Esophagus muscularis mucosa (tissue), 4 donors: ENCODE data around the gene MXI1. TPM values are rescaled to one million over a fixed set of nuclear protein-coding genes. Genes with fewer than 3 reads are reported as not detected.

ENCODE experiments used
- DNase-seq: peaks from one replicate; pipeline ENCODE4 v3.0.0-alpha.2; 2017; ENCODE audit errors: extremely low spot score
- H3K27ac ChIP-seq, 4 donors: fragments of 200-600 bp; sonication (generic); replicated peaks in 1 of 4; 1 replicate in 3 of 4; 2 replicates in 1 of 4; pipeline ENCODE4 v1.5.1; 2016 to 2019; ENCODE audit warnings: mild to moderate bottlenecking in 1 of 4
- H3K27me3 ChIP-seq, 4 donors: fragments of 200-600 bp; sonication (generic); one replicate each; pipeline versions ENCODE4 v1.5.1 to v1.6.0; 2016 to 2019
- H3K36me3 ChIP-seq, 4 donors: fragments of 200-600 bp; sonication (generic); one replicate each; pipeline ENCODE4 v1.5.1; 2016 to 2019
- H3K4me1 ChIP-seq, 4 donors: fragments of 200-600 bp; sonication (generic); one replicate each; pipeline ENCODE4 v1.5.1; 2016 to 2019
- H3K4me3 ChIP-seq, 4 donors: fragments of 200-600 bp; sonication (generic); 1 replicate in 2 of 4; 2 replicates in 2 of 4; pipeline ENCODE4 v1.5.1; 2016 to 2019; ENCODE audit warnings: mild to moderate bottlenecking in 4 of 4, moderate library complexity in 1 of 4
- H3K9me3 ChIP-seq, 4 donors: fragments of 200-600 bp; sonication (generic); 1 replicate in 3 of 4; 2 replicates in 1 of 4; pipeline ENCODE4 v1.5.1; 2016 to 2019
- CTCF ChIP-seq, 3 experiments: fragments of 200-600 bp in 2 of 3; fragments of 450-650 bp in 1 of 3; sonication (generic) in 2 of 3; IDR thresholded peaks; one replicate each; pipeline ENCODE4 v1.5.1; 2017 to 2019; ENCODE audit warnings: antibody characterized with exemption in 3 of 3, mild to moderate bottlenecking in 2 of 3, moderate library complexity in 1 of 3
- EP300 ChIP-seq: sonication (generic); formaldehyde crosslinking; IDR thresholded peaks from one replicate; pipeline ENCODE4 v1.6.1; 2017; ENCODE audit warnings: antibody characterized with exemption
- POLR2A ChIP-seq: fragments of 450-650 bp; IDR thresholded peaks from one replicate; pipeline ENCODE4 v1.6.1; 2017; ENCODE audit warnings: antibody characterized with exemption, moderate library complexity, mild to moderate bottlenecking, low read depth
- POLR2AphosphoS5 ChIP-seq, 2 donors: sonication (generic); formaldehyde crosslinking; IDR thresholded peaks; one replicate each; pipeline ENCODE4 v1.6.1; 2017; ENCODE audit warnings: antibody characterized with exemption in 2 of 2
- WGBS: methylation state at CpG from one replicate; pipeline ENCODE4 v1.1.5; 2018; 5-methylcytosine and 5-hydroxymethylcytosine counted together
- intact Hi-C: fragments of 100-400 bp; cut with DNase I; formaldehyde crosslinking; loops from one replicate; pipeline ENCODE4 v1.15.1; 2023
- total RNA-seq, 4 donors: library from RNA; depleted of rRNA; stranded (reverse); fragments of >200 nt; gene quantifications; one replicate each; pipeline versions ENCODE4 v1.1.0 to v1.2.1, GENCODE V29; 2016

The MXI1 gene
- total RNA-seq, 4 donors from 2014 or later, result 198 to 292 (median 226) TPM

DNA sequence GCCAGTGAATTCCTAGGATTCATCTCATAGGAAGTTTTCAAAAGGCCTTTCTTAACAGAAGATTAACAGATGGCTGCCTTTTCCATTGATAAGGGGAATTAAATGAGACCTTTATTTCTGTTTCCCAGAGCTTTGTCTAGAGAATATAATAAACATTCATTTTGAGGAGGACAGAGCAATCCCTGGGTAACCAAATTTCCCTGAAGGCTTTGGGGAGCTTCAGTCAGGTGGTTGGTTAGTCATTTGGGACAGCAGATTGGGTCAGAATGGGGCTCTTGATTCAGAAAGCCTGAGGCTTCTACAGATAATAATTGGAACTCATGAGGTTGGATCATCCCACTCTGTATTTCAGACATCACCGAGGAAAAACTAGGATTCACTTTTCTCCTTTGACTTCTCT lies 21.8 kb downstream of the MXI1 start:
- Histone ChIP-seq H3K4me3 (peak overlapping the region; percentile 7 to 91 (median 84)), H3K27ac (peak overlapping the region; percentile 91 to 98 (median 96))
- intact Hi-C loops, result loop anchor here (5.0 kb wide), 1 partner anchor 92 kb away; no protein-coding TSS in a partner anchor

DNA sequence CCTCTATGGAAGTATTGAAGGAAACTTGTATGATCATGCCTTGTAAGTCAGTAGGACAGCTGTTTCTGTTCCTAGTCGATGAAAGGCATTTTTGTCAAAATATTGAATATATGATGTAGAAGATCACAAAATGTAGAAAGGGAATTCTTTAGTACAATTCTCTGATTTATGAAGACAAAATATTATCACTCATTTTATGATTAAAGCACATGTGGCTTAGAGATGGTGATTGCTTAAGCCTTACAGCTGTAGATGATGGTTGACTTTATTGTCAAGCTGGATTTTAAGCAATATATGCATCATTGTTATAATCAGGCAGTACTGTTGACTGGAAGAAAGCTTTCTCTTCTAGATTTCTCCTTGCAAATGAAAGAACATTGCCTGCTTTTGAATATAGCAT lies 26.4 kb downstream of the MXI1 start:
- intact Hi-C loops, result no loop called here
- Histone ChIP-seq H3K4me1 (peaks cover 31 to 71% (median 63%) of the 10 kb centered on the region in 4 donors), H3K36me3 (peaks cover 0 to 32% (median 10%) of the 10 kb centered on the region in 4 donors), H3K9me3 (no peaks in the 10 kb centered on the region), H3K27me3 (no peaks in the 10 kb centered on the region), H3K27ac (peak overlapping the region in 1 of 4 donors; percentile 4), H3K4me3 (no peak overlapping the region)
- 43% methylated on average over 1 of the region's 1 CpG for WGBS
- no peak for TF ChIP-seq CTCF (IDR thresholded peaks at IDR 0.05)
- no peak for TF ChIP-seq EP300
- no peak for TF ChIP-seq POLR2AphosphoS5 (IDR thresholded peaks at IDR 0.05)
- TF ChIP-seq POLR2A, result no peak
- no peak for DNase-seq

More for the DNA sequence above, 21.8 kb downstream of the MXI1 start:
- no peaks in the 10 kb centered on the region for H3K9me3 ChIP-seq
- WGBS, result 83% methylated on average over 1 of the region's 1 CpG
- H3K4me1 ChIP-seq, result peaks cover 42 to 74% (median 72%) of the 10 kb centered on the region in 4 donors
- TF ChIP-seq POLR2AphosphoS5 (IDR thresholded peaks at IDR 0.05), result no peak
- no peaks in the 10 kb centered on the region for H3K27me3 ChIP-seq
- peaks cover 0 to 27% (median 2%) of the 10 kb centered on the region in 4 donors for H3K36me3 ChIP-seq
- no peak for DNase-seq

DNA sequence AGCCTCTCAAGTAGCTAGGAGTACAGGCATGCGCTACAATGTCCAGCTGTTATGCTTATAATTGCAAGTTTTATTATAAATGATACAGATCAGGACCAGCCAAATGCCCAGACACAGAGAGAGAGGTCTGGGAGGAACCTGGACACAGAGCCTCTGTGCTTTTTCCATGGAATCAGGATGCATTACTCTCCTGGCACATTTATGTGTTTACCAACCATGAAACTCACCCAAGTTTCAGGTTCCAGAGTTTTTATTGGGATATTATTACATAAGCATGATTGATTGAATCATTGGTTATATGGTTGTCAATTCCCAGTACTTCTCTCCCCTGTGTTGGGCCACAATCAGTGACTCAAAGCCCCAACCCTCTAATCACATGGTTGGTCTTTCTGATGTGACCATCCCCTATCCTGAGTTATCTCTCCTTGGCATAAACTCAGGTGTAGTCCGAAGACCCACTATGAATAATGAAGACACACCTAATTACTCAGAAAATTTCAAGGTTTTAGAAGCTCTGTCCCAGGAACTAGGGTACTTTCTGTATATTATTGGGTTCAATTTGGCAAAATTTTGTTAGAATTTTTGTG lies 30.6 kb downstream of the MXI1 start:
- DNase-seq, result no peak
- Histone ChIP-seq H3K36me3 (peaks cover 0 to 13% (median 8%) of the 10 kb centered on the region in 4 donors), H3K4me3 (no peak overlapping the region), H3K27ac (no peak overlapping the region), H3K9me3 (no peaks in the 10 kb centered on the region), H3K4me1 (peaks cover 24 to 64% (median 55%) of the 10 kb centered on the region in 4 donors), H3K27me3 (no peaks in the 10 kb centered on the region)
- intact Hi-C loops, result no loop called here
- 92% methylated on average over 2 of the region's 2 CpGs for WGBS
- TF ChIP-seq POLR2A (no peak), EP300 (no peak), CTCF (IDR thresholded peaks at IDR 0.05) (no peak), POLR2AphosphoS5 (IDR thresholded peaks at IDR 0.05) (no peak)

DNA sequence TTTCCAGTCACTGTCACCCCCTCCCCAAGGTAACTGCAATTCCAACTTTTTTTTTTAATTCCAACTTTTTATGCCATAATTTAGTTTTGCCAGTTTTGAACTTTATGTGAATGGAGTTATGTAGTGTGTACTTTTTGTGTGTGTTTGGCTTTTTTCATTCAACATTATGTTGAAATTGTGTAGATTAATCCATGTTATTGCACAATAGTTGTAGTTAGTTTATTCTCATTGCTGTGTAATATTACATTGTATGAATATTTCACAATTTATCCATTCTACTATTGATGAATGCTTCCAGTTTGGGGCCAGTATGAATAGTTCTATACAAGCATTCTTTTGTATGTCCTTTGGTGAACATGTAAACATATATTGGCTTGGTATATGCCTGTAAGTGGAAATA lies 32.5 kb downstream of the MXI1 start:
- TF ChIP-seq CTCF (IDR thresholded peaks at IDR 0.05) (no peak), POLR2AphosphoS5 (IDR thresholded peaks at IDR 0.05) (no peak), EP300 (no peak), POLR2A (no peak)

DNA sequence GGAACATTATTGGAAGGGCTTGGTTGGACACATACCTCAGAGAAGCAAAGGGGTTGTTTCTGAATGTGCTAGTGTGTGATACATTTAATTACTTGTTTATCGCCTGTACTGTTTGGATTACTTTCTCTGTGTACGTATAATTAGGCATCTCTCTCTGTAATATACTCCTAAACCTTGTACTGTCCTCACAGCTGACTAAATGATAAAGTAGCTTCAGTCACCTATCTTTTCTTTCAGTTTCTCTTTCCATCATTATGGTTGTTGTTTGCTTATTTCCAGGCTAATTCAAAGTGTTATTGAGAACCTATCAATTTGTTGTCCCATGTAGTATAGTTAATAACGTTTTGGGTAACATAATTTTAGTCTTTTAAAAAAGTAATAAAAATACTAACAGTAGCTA lies 34.0 kb downstream of the MXI1 start:
- Histone ChIP-seq H3K27me3 (no peaks in the 10 kb centered on the region), H3K4me1 (peaks cover 21 to 64% (median 56%) of the 10 kb centered on the region in 4 donors), H3K4me3 (no peak overlapping the region), H3K36me3 (peaks cover 0 to 27% (median 16%) of the 10 kb centered on the region in 4 donors), H3K9me3 (no peaks in the 10 kb centered on the region), H3K27ac (no peak overlapping the region)
- intact Hi-C loops, result no loop called here
- DNase-seq, result no peak
- no peak for TF ChIP-seq POLR2AphosphoS5 (IDR thresholded peaks at IDR 0.05)
- no peak for TF ChIP-seq EP300
- no peak for TF ChIP-seq POLR2A
- no peak for TF ChIP-seq CTCF (IDR thresholded peaks at IDR 0.05)
- whole genome bisulfite sequencing, result 81% methylated on average over 3 of the region's 3 CpGs

More for the DNA sequence above, 32.5 kb downstream of the MXI1 start:
- Histone ChIP-seq H3K27me3 (no peaks in the 10 kb centered on the region), H3K4me1 (peaks cover 19 to 65% (median 56%) of the 10 kb centered on the region in 4 donors), H3K9me3 (no peaks in the 10 kb centered on the region), H3K36me3 (peaks cover 0 to 13% (median 8%) of the 10 kb centered on the region in 4 donors), H3K4me3 (no peak overlapping the region), H3K27ac (no peak overlapping the region)
- intact Hi-C loops, result no loop called here
- DNase-seq, result no peak
